ENCODE results near the gene DZIP1. TPM values are rescaled to one million over a fixed set of nuclear protein-coding genes. Genes with fewer than 3 reads are reported as not detected.

Gene DZIP1
- total and polyA plus RNA-seq, 10 of the 15 experiments (the other 5 are each of a cell fraction or from before 2014, with no cell fraction given), result 0.01 to 1.9 (median 0.55) TPM

GRCh38 chr13:95544293-95544692 lies 100.2 kb downstream of the DZIP1 start:
- H3K36me3 ChIP-seq (ENCODE audit: control insufficient read depth in 2 of 2, insufficient read depth in 2 of 2, low read length in 1 of 2), result no peaks in the 10 kb centered on the region
- ChIA-PET SMC1A (ENCODE audit: uncharacterized antibody, unreplicated experiment) (no interaction called here), POLR2A (no interaction called here), CTCF (interaction anchor here (1.7 to 1.9 kb wide), 2 partner anchors 8 to 290 kb away, joined by 4 to 8 read pairs; no protein-coding TSS in a partner anchor), RAD21 (ENCODE audit: unreplicated experiment) (no interaction called here)
- intact Hi-C loops (cut with micrococcal nuclease; ENCODE audit: unreplicated experiment), result no loop called here
- 0% methylated on average over 2 of the region's 2 CpGs for WGBS (ENCODE audit: insufficient coverage, insufficient replicate concordance, low lambda C conversion rate, missing lambda C conversion rate)
- H3K27ac ChIP-seq (ENCODE audit: control insufficient read depth, insufficient read depth), result no peak overlapping the region
- no peaks in the 10 kb centered on the region for H3K4me1 ChIP-seq (ENCODE audit: control insufficient read depth, insufficient read depth, low read length)
- DNase-seq (ENCODE audit: low read depth, low spot score) (no peak), ATAC-seq (no peak), FAIRE-seq (no peak)
- no peaks in the 10 kb centered on the region for H3K79me2 ChIP-seq (ENCODE audit: control insufficient read depth, insufficient read depth, low read length)
- H3K27me3 ChIP-seq (replicated peaks in 1 of 2; ENCODE audit: control insufficient read depth in 2 of 2, insufficient read depth in 2 of 2, low read length in 1 of 2), result peaks cover 0 to 3% of the 10 kb centered on the region in 2 experiments; a peak in 2 of 4 replicates
- H4K20me1 ChIP-seq (ENCODE audit: control insufficient read depth, insufficient read depth), result no peaks in the 10 kb centered on the region
- no peak overlapping the region for H2AFZ ChIP-seq (ENCODE audit: control insufficient read depth, low read depth, low read length)
- no TSS peak for BruUV-seq (replicated peaks)
- H3K9me3 ChIP-seq (replicated peaks; ENCODE audit: control insufficient read depth, insufficient read depth, low read length), result no peaks in the 10 kb centered on the region
- in situ Hi-C loops (cut with MboI), result no loop called here
- no peak overlapping the region for H3K4me3 ChIP-seq
- H3K9ac ChIP-seq (ENCODE audit: control insufficient read depth, insufficient read depth, low read length), result no peak overlapping the region
- no peak overlapping the region for H3K4me2 ChIP-seq (ENCODE audit: control insufficient read depth, insufficient read depth)
- no peak for TF ChIP-seq ATF3 (IDR thresholded peaks at IDR 0.05; ENCODE audit: borderline replicate concordance, extremely low read depth, low read depth, low read length)
- TF ChIP-seq NR2C2 (IDR thresholded peaks at IDR 0.05; ENCODE audit: borderline replicate concordance, control insufficient read depth, insufficient read length, low read depth), result no peak
- TF ChIP-seq HDAC6 (IDR thresholded peaks at IDR 0.05; ENCODE audit: unreplicated experiment), result no peak
- TF ChIP-seq EGR1 (IDR thresholded peaks at IDR 0.05; ENCODE audit: borderline replicate concordance in 1 of 2, low read depth in 2 of 2, low read length in 2 of 2), result no peak
- no peak for TF ChIP-seq RUNX3 (IDR thresholded peaks at IDR 0.05; ENCODE audit: low read length)
- TF ChIP-seq, protein P1, sequence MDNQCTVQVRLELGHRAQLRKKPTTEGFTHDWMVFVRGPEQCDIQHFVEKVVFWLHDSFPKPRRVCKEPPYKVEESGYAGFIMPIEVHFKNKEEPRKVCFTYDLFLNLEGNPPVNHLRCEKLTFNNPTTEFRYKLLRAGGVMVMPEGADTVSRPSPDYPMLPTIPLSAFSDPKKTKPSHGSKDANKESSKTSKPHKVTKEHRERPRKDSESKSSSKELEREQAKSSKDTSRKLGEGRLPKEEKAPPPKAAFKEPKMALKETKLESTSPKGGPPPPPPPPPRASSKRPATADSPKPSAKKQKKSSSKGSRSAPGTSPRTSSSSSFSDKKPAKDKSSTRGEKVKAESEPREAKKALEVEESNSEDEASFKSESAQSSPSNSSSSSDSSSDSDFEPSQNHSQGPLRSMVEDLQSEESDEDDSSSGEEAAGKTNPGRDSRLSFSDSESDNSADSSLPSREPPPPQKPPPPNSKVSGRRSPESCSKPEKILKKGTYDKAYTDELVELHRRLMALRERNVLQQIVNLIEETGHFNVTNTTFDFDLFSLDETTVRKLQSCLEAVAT (IDR thresholded peaks at IDR 0.05), result no peak
- TF ChIP-seq IRF4 (IDR thresholded peaks at IDR 0.05; ENCODE audit: low read depth, low read length), result no peak
- no peak for TF ChIP-seq NRF1 (conservative IDR thresholded peaks at IDR 0.05; ENCODE audit: low read depth, low read length)
- TF ChIP-seq KDM1A (IDR thresholded peaks at IDR 0.05; ENCODE audit: borderline replicate concordance), result no peak
- TF ChIP-seq GATAD2B (conservative IDR thresholded peaks at IDR 0.05; ENCODE audit: low read depth), result no peak
